Liver (tissue), 9 donors: Measurements from ENCODE around the gene GAN. TPM values are rescaled to one million over a fixed set of nuclear protein-coding genes. Genes with fewer than 3 reads are reported as not detected.

Experiments used
- DNase-seq: peaks from one replicate; pipeline ENCODE4 v3.0.0-alpha.2; 2017; ENCODE audit warnings: low spot score
- H3K27ac ChIP-seq, 2 donors: one replicate each; pipeline ENCODE4 v1.7.0; 2013; ENCODE audit warnings: inconsistent platforms in 2 of 2, low read length in 2 of 2, control low read depth in 1 of 2, low read depth in 1 of 2, mild to moderate bottlenecking in 1 of 2
- H3K27me3 ChIP-seq, 4 donors: one replicate each; pipeline versions ENCODE4 v1.6.1 to v1.7.0; 2013; ENCODE audit warnings: low read length in 3 of 4, inconsistent platforms in 1 of 4, mild to moderate bottlenecking in 1 of 4, moderate library complexity in 1 of 4; ENCODE audit not compliant: control insufficient read depth in 4 of 4, insufficient read depth in 4 of 4
- H3K36me3 ChIP-seq, 4 donors: one replicate each; pipeline versions ENCODE4 v1.6.1 to v1.7.0; 2013; ENCODE audit warnings: low read length in 3 of 4, mild to moderate bottlenecking in 3 of 4, low read depth in 1 of 4, moderate library complexity in 1 of 4; ENCODE audit not compliant: control insufficient read depth in 4 of 4, insufficient read depth in 3 of 4
- H3K4me1 ChIP-seq, 4 donors: one replicate each; pipeline versions ENCODE4 v1.6.1 to v1.7.0; 2013; ENCODE audit warnings: low read length in 3 of 4, mild to moderate bottlenecking in 3 of 4, moderate library complexity in 1 of 4; ENCODE audit not compliant: control insufficient read depth in 4 of 4, insufficient read depth in 4 of 4
- H3K4me3 ChIP-seq, 3 donors: one replicate each; pipeline versions ENCODE4 v1.6.1 to v1.7.0; 2013; ENCODE audit warnings: low read length in 3 of 3, control low read depth in 1 of 3, low read depth in 1 of 3, mild to moderate bottlenecking in 1 of 3
- H3K9ac ChIP-seq, 2 donors: one replicate each; pipeline ENCODE4 v1.7.0; 2013; ENCODE audit warnings: low read length in 2 of 2, mild to moderate bottlenecking in 2 of 2, moderate library complexity in 2 of 2, control low read depth in 1 of 2, low read depth in 1 of 2
- H3K9me3 ChIP-seq, 4 donors: one replicate each; pipeline versions ENCODE4 v1.6.1 to v1.7.0; 2013; ENCODE audit warnings: low read length in 3 of 4; ENCODE audit not compliant: control insufficient read depth in 4 of 4
- ATF3 ChIP-seq: IDR thresholded peaks from 2 replicates; pipeline ENCODE4 v1.6.1; 2016; ENCODE audit warnings: antibody characterized with exemption
- CTCF ChIP-seq: fragments of 150-350 bp; IDR thresholded peaks from 2 replicates; pipeline ENCODE4 v1.5.1; 2017; ENCODE audit warnings: improper control_type of control experiment, low read depth, low read length; ENCODE audit not compliant: missing input control
- EGR1 ChIP-seq, 2 donors: IDR thresholded peaks; 2 replicates each; pipeline ENCODE4 v1.6.1; 2016 to 2018; ENCODE audit warnings: antibody characterized with exemption in 2 of 2, low read depth in 2 of 2
- FOXA1 ChIP-seq: IDR thresholded peaks from 2 replicates; pipeline ENCODE4 v1.6.1; 2016; ENCODE audit warnings: antibody characterized with exemption
- FOXA2 ChIP-seq: IDR thresholded peaks from 2 replicates; pipeline ENCODE4 v1.6.1; 2016; ENCODE audit warnings: antibody characterized with exemption
- GABPA ChIP-seq, 2 donors: IDR thresholded peaks in 1 of 2; conservative IDR thresholded peaks in 1 of 2; 2 replicates each; pipeline ENCODE4 v1.6.1; 2016; ENCODE audit warnings: antibody characterized with exemption in 2 of 2, mild to moderate bottlenecking in 1 of 2, moderate library complexity in 1 of 2
- HNF4A ChIP-seq, 2 donors: conservative IDR thresholded peaks; 2 replicates each; pipeline ENCODE4 v1.6.1; 2016; ENCODE audit warnings: antibody characterized with exemption in 2 of 2, mild to moderate bottlenecking in 2 of 2
- HNF4G ChIP-seq: IDR thresholded peaks from 2 replicates; pipeline ENCODE4 v1.6.1; 2016; ENCODE audit warnings: antibody characterized with exemption
- JUND ChIP-seq, 2 donors: IDR thresholded peaks; 2 replicates each; pipeline ENCODE4 v1.6.1; 2016; ENCODE audit warnings: antibody characterized with exemption in 2 of 2
- MAX ChIP-seq: IDR thresholded peaks from 2 replicates; pipeline ENCODE4 v1.6.1; 2016; ENCODE audit warnings: antibody characterized with exemption
- NR2F2 ChIP-seq: IDR thresholded peaks from 2 replicates; pipeline ENCODE4 v1.6.1; 2016; ENCODE audit warnings: antibody characterized with exemption
- RAD21 ChIP-seq, 2 donors: IDR thresholded peaks; 2 replicates each; pipeline ENCODE4 v1.6.1; 2016; ENCODE audit warnings: antibody characterized with exemption in 2 of 2, mild to moderate bottlenecking in 2 of 2
- REST ChIP-seq: IDR thresholded peaks from 2 replicates; pipeline ENCODE4 v1.6.1; 2016; ENCODE audit warnings: antibody characterized with exemption, mild to moderate bottlenecking
- RXRA ChIP-seq, 2 donors: IDR thresholded peaks; 2 replicates each; pipeline ENCODE4 v1.6.1; 2017 to 2018; ENCODE audit warnings: antibody characterized with exemption in 2 of 2, mild to moderate bottlenecking in 1 of 2
- SP1 ChIP-seq: IDR thresholded peaks from 2 replicates; pipeline ENCODE4 v1.6.1; 2018; ENCODE audit warnings: antibody characterized with exemption, mild to moderate bottlenecking
- TAF1 ChIP-seq: conservative IDR thresholded peaks from 2 replicates; pipeline ENCODE4 v1.6.1; 2016; ENCODE audit warnings: antibody characterized with exemption, mild to moderate bottlenecking
- YY1 ChIP-seq: IDR thresholded peaks from 2 replicates; pipeline ENCODE4 v1.6.1; 2016; ENCODE audit warnings: antibody characterized with exemption, mild to moderate bottlenecking
- WGBS: extraction: QIAGEN DNeasy Blood & Tissue Kit; methylation state at CpG from one replicate; pipeline ENCODE4 v1.1.7; 2013; 5-methylcytosine and 5-hydroxymethylcytosine counted together
- polyA plus RNA-seq, 2 donors: library from polyadenylated mRNA; stranded (reverse) in 1 of 2; unstranded in 1 of 2; fragments of 200-250 nt in 1 of 2; fragments of >200 nt in 1 of 2; fragmentation: Nextera tagmentation in 1 of 2; extraction: Ambion mirVana in 1 of 2; gene quantifications; one replicate each; pipeline versions ENCODE4 v1.2.1 to v1.2.3, GENCODE V29; 2013 to 2015
- total RNA-seq, 2 donors: library from RNA; depleted of rRNA; stranded (reverse); fragments of >200 nt; gene quantifications; one replicate each; pipeline ENCODE4 v1.2.3, GENCODE V29; 2014
- TF ChIP-seq, protein P1 (sequence below): IDR thresholded peaks from 2 replicates; pipeline ENCODE4 v1.6.1; 2016; ENCODE audit warnings: antibody characterized with exemption
- donor health status: healthy.
- donor health status: healthy.
- donor health status: healthy.
- donor health status: healthy.
- donor health status: healthy.

Gene GAN
- total and polyA plus RNA-seq, 4 donors, result 0.33 to 5.5 (median 1.5) TPM

GRCh38 chr16:81284995-81285600 lies 29.7 kb upstream of the GAN start:
- H3K27me3 ChIP-seq, result no peaks in the 10 kb centered on the region
- H3K4me3 ChIP-seq, result no peak overlapping the region
- no peaks in the 10 kb centered on the region for H3K9me3 ChIP-seq
- no peak overlapping the region for H3K9ac ChIP-seq
- no peak for TF ChIP-seq CTCF
- no peak for TF ChIP-seq YY1
- no peak for TF ChIP-seq GABPA (IDR thresholded peaks at IDR 0.05 in 1 of 2, conservative IDR thresholded peaks at IDR 0.05 in 1 of 2)
- TF ChIP-seq TAF1, result no peak
- TF ChIP-seq RXRA (IDR thresholded peaks at IDR 0.05), result no peak
- WGBS, result 81% methylated on average over 8 of the region's 8 CpGs
- H3K36me3 ChIP-seq, result no peaks in the 10 kb centered on the region
- H3K4me1 ChIP-seq, result no peaks in the 10 kb centered on the region
- no peak overlapping the region for H3K27ac ChIP-seq
- no peak for DNase-seq

DNA sequence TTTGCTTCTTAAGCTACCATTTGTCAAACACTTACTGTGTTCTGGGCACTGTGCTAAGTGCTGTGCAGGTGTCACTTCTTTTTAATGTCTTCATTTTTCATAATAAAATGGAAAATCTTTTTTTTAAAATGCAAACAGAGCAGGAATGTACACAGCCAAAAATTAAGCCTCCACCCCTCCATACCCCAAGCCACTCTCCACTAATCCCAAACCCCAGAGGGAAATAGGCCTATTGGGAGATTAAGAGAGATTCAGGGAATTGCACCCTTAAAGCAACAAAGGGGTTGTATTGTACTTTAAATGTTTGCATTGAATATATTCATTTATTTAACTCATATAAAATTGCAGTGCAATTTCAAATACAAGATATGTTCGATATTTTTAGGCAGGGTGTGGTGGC lies 28.6 kb upstream of the GAN start:
- no peak overlapping the region for H3K9ac ChIP-seq
- TF ChIP-seq MAX, result no peak
- TF ChIP-seq NR2F2, result no peak
- TF ChIP-seq FOXA1, result no peak
- no peak for TF ChIP-seq REST
- TF ChIP-seq RXRA (IDR thresholded peaks at IDR 0.05), result no peak
- TF ChIP-seq EGR1 (IDR thresholded peaks at IDR 0.05; ENCODE audit: low read depth in 2 of 2), result no peak
- no peak for TF ChIP-seq GABPA (IDR thresholded peaks at IDR 0.05 in 1 of 2, conservative IDR thresholded peaks at IDR 0.05 in 1 of 2)
- no peak for TF ChIP-seq FOXA2
- TF ChIP-seq RAD21 (IDR thresholded peaks at IDR 0.05), result no peak
- no peak for TF ChIP-seq HNF4G
- TF ChIP-seq SP1, result no peak
- TF ChIP-seq TAF1, result no peak
- TF ChIP-seq HNF4A (conservative IDR thresholded peaks at IDR 0.05), result no peak
- TF ChIP-seq, protein P1, sequence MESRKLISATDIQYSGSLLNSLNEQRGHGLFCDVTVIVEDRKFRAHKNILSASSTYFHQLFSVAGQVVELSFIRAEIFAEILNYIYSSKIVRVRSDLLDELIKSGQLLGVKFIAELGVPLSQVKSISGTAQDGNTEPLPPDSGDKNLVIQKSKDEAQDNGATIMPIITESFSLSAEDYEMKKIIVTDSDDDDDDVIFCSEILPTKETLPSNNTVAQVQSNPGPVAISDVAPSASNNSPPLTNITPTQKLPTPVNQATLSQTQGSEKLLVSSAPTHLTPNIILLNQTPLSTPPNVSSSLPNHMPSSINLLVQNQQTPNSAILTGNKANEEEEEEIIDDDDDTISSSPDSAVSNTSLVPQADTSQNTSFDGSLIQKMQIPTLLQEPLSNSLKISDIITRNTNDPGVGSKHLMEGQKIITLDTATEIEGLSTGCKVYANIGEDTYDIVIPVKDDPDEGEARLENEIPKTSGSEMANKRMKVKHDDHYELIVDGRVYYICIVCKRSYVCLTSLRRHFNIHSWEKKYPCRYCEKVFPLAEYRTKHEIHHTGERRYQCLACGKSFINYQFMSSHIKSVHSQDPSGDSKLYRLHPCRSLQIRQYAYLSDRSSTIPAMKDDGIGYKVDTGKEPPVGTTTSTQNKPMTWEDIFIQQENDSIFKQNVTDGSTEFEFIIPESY, result no peak
- no peak for TF ChIP-seq JUND (IDR thresholded peaks at IDR 0.05)
- TF ChIP-seq YY1, result no peak
- TF ChIP-seq CTCF, result no peak
- TF ChIP-seq ATF3, result no peak
- H3K4me3 ChIP-seq, result no peak overlapping the region
- no peaks in the 10 kb centered on the region for H3K36me3 ChIP-seq
- H3K4me1 ChIP-seq, result no peaks in the 10 kb centered on the region
- DNase-seq, result no peak
- no peaks in the 10 kb centered on the region for H3K27me3 ChIP-seq
- no peaks in the 10 kb centered on the region for H3K9me3 ChIP-seq
- H3K27ac ChIP-seq, result no peak overlapping the region
- 93% methylated on average over 1 of the region's 1 CpG for WGBS
